ENCODE data around the gene PTX3.

The PTX3 gene

GRCh38 chr3:157436583-157437291, at the start of gene PTX3:
Gene PTX3, plus strand, starts transcription at chr3:157436850. Its CDS starts 84 bp downstream, at chr3:157436934.
- peak within 1 kb of the TSS; percentile 65 for H3K4me3 ChIP-seq (ENCODE audit: low read depth, low read length)

- H3K4me3 ChIP-seq (ENCODE audit: low read depth, low read length) = no peak overlapping the region
Measured at GRCh38 chr3:157387708-157388435, 48.8 kb upstream of the PTX3 start.

- no peak overlapping the region for H3K4me3 ChIP-seq (ENCODE audit: low read depth, low read length)
Measured at GRCh38 chr3:157388976-157389375, 47.7 kb upstream of the PTX3 start.

- no peak overlapping the region for H3K4me3 ChIP-seq (ENCODE audit: low read depth, low read length)
Measured at GRCh38 chr3:157390713-157391515, 45.7 kb upstream of the PTX3 start.

- H3K4me3 ChIP-seq (ENCODE audit: low read depth, low read length) = no peak overlapping the region
Measured at GRCh38 chr3:157392104-157392503, 44.5 kb upstream of the PTX3 start.

- H3K4me3 ChIP-seq (ENCODE audit: low read depth, low read length) = no peak overlapping the region
Measured at GRCh38 chr3:157393113-157393512, 43.5 kb upstream of the PTX3 start.

- no peak overlapping the region for H3K4me3 ChIP-seq (ENCODE audit: low read depth, low read length)
Measured at GRCh38 chr3:157394411-157394810, 42.2 kb upstream of the PTX3 start.

- no peak overlapping the region for H3K4me3 ChIP-seq (ENCODE audit: low read depth, low read length)
Measured at GRCh38 chr3:157398598-157398997, 38.1 kb upstream of the PTX3 start.

GRCh38 chr3:157404381-157404780, 32.3 kb upstream of the PTX3 start:
- no peak overlapping the region for H3K4me3 ChIP-seq (ENCODE audit: low read depth, low read length)

- no peak overlapping the region for H3K4me3 ChIP-seq (ENCODE audit: low read depth, low read length)
Measured at GRCh38 chr3:157405457-157405856, 31.2 kb upstream of the PTX3 start.

- no peak overlapping the region for H3K4me3 ChIP-seq (ENCODE audit: low read depth, low read length)
Measured at GRCh38 chr3:157406394-157406793, 30.3 kb upstream of the PTX3 start.

GRCh38 chr3:157407769-157408168, 28.9 kb upstream of the PTX3 start:
- no peak overlapping the region for H3K4me3 ChIP-seq (ENCODE audit: low read depth, low read length)

GRCh38 chr3:157408499-157409149, 28.0 kb upstream of the PTX3 start:
- H3K4me3 ChIP-seq (ENCODE audit: low read depth, low read length) = no peak overlapping the region

- no peak overlapping the region for H3K4me3 ChIP-seq (ENCODE audit: low read depth, low read length)
Measured at GRCh38 chr3:157409516-157409915, 27.1 kb upstream of the PTX3 start.

GRCh38 chr3:157410945-157411344, 25.7 kb upstream of the PTX3 start:
- H3K4me3 ChIP-seq (ENCODE audit: low read depth, low read length) = no peak overlapping the region

GRCh38 chr3:157412323-157412855, 24.3 kb upstream of the PTX3 start:
- H3K4me3 ChIP-seq (ENCODE audit: low read depth, low read length) = no peak overlapping the region

- H3K4me3 ChIP-seq (ENCODE audit: low read depth, low read length) = no peak overlapping the region
Measured at GRCh38 chr3:157414861-157415260, 21.8 kb upstream of the PTX3 start.

GRCh38 chr3:157416347-157417087, 20.1 kb upstream of the PTX3 start:
- no peak overlapping the region for H3K4me3 ChIP-seq (ENCODE audit: low read depth, low read length)

GRCh38 chr3:157417247-157417646, 19.4 kb upstream of the PTX3 start:
- H3K4me3 ChIP-seq (ENCODE audit: low read depth, low read length) = no peak overlapping the region

GRCh38 chr3:157418104-157418503, 18.5 kb upstream of the PTX3 start:
- H3K4me3 ChIP-seq (ENCODE audit: low read depth, low read length) = no peak overlapping the region
